Measurements from ENCODE around the gene SPAG6.
"Not testable (repeated sequence)": the region's sequence is repeated elsewhere in the genome, so short reads cannot be mapped to it uniquely, and the experiment has no call there.

SPAG6 gene

GRCh38 chr10:22341190-22341925 lies 3.9 kb upstream of the SPAG6 start:
- DNase-seq (ENCODE audit: low read depth in 2 of 2, low spot score in 1 of 2): no peak

- no peak for DNase-seq (ENCODE audit: low read depth in 2 of 2, low spot score in 1 of 2)
Observed at GRCh38 chr10:22341926-22342196, 3.4 kb upstream of the SPAG6 start.

GRCh38 chr10:22342421-22342820 lies 2.9 kb upstream of the SPAG6 start:
- DNase-seq (ENCODE audit: low read depth in 2 of 2, low spot score in 1 of 2): no peak

- DNase-seq (ENCODE audit: low read depth in 2 of 2, low spot score in 1 of 2): no peak
Observed at GRCh38 chr10:22343731-22344130, 1.6 kb upstream of the SPAG6 start.

- DNase-seq (ENCODE audit: low read depth in 2 of 2, low spot score in 1 of 2): no peak
Observed at GRCh38 chr10:22344249-22344648, 1.0 kb upstream of the SPAG6 start.

GRCh38 chr10:22344781-22345300 lies 455 bp upstream of the SPAG6 start:
- no peak for DNase-seq (ENCODE audit: low read depth in 2 of 2, low spot score in 1 of 2)

GRCh38 chr10:22346096-22346661 lies 883 bp downstream of the SPAG6 start:
- DNase-seq (ENCODE audit: low read depth in 2 of 2, low spot score in 1 of 2): no peak

GRCh38 chr10:22349755-22350154 lies 4.5 kb downstream of the SPAG6 start:
- no peak for DNase-seq (ENCODE audit: low read depth in 2 of 2, low spot score in 1 of 2)

GRCh38 chr10:22351131-22351703 lies 5.9 kb downstream of the SPAG6 start:
- DNase-seq (ENCODE audit: low read depth in 2 of 2, low spot score in 1 of 2): no peak

GRCh38 chr10:22356324-22356873 lies 11.1 kb downstream of the SPAG6 start:
- no peak for DNase-seq (ENCODE audit: low read depth in 2 of 2, low spot score in 1 of 2)

GRCh38 chr10:22357770-22358169 lies 12.5 kb downstream of the SPAG6 start:
- DNase-seq (ENCODE audit: low read depth in 2 of 2, low spot score in 1 of 2): not testable (repeated sequence)

- no peak for DNase-seq (ENCODE audit: low read depth in 2 of 2, low spot score in 1 of 2)
Observed at GRCh38 chr10:22363305-22363704, 18.0 kb downstream of the SPAG6 start.

- DNase-seq (ENCODE audit: low read depth in 2 of 2, low spot score in 1 of 2): no peak
Observed at GRCh38 chr10:22364407-22365140, 19.3 kb downstream of the SPAG6 start.

- no peak for DNase-seq (ENCODE audit: low read depth in 2 of 2, low spot score in 1 of 2)
Observed at GRCh38 chr10:22365233-22365632, 19.9 kb downstream of the SPAG6 start.

- no peak for DNase-seq (ENCODE audit: low read depth in 2 of 2, low spot score in 1 of 2)
Observed at GRCh38 chr10:22365644-22366434, 20.5 kb downstream of the SPAG6 start.

GRCh38 chr10:22366435-22366703 lies 21.1 kb downstream of the SPAG6 start:
- DNase-seq (ENCODE audit: low read depth in 2 of 2, low spot score in 1 of 2): no peak

GRCh38 chr10:22366771-22367170 lies 21.5 kb downstream of the SPAG6 start:
- DNase-seq (ENCODE audit: low read depth in 2 of 2, low spot score in 1 of 2): no peak

GRCh38 chr10:22367471-22367870 lies 22.2 kb downstream of the SPAG6 start:
- no peak for DNase-seq (ENCODE audit: low read depth in 2 of 2, low spot score in 1 of 2)

- no peak for DNase-seq (ENCODE audit: low read depth in 2 of 2, low spot score in 1 of 2)
Observed at GRCh38 chr10:22368402-22368801, 23.1 kb downstream of the SPAG6 start.

GRCh38 chr10:22368981-22369380 lies 23.7 kb downstream of the SPAG6 start:
- no peak for DNase-seq (ENCODE audit: low read depth in 2 of 2, low spot score in 1 of 2)

- no peak for DNase-seq (ENCODE audit: low read depth in 2 of 2, low spot score in 1 of 2)
Observed at GRCh38 chr10:22369434-22370072, 24.3 kb downstream of the SPAG6 start.
